ENCODE results near the gene RHOG.
A peak's percentile ranks its signal among the peaks of the same experiment; 100 is the strongest.

The RHOG gene

DNA sequence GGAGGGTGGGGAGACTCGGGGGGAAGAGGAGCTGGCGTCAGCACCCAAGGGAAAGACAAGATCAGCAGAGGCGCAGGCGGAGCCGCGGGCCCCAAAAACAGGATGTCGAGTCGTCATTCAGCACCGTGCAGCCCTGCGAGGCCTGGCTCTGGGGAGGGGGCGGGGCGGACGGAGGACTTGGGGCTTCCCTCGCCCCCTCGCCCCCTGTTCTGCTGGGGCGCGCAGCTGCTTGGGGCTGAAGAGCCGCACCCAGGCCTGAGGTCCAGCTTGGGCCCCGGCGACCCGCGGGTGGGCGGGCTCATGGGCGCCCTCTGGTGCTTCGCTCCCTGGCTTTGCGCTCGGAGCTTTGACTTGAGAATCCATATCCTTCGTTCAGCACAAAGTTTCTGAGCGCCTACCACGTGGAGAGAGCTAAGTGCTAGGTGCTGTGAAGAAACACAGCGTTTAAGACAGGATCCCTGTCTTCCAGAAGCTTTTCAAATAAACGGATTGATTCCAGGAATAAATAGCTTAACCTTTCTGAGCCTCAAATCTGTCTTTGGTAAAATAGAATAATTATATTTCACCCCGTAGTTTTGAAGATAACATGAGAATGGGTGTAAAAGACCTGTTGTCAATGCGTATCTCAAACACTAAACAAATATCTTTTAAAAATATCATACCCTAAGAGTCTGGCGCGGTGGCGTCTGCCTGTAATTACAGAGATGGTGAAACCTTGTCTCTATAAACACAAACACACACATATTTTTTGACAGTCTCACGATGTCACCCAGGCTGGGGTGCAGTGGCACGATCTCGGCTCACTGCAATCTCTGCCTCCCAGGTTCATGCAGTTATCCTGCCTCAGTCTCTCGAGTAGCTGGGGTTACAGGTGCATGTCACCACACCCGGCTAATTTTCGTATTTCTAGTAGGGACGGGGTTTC lies 929 bp upstream of the RHOG start:
- peak; percentile 84 for DNase-seq (ENCODE audit: low read depth)
- peak overlapping the region; percentile 49 for H3K4me3 ChIP-seq (ENCODE audit: control insufficient read depth, low read depth, low read length)
- TF ChIP-seq, protein P1, sequence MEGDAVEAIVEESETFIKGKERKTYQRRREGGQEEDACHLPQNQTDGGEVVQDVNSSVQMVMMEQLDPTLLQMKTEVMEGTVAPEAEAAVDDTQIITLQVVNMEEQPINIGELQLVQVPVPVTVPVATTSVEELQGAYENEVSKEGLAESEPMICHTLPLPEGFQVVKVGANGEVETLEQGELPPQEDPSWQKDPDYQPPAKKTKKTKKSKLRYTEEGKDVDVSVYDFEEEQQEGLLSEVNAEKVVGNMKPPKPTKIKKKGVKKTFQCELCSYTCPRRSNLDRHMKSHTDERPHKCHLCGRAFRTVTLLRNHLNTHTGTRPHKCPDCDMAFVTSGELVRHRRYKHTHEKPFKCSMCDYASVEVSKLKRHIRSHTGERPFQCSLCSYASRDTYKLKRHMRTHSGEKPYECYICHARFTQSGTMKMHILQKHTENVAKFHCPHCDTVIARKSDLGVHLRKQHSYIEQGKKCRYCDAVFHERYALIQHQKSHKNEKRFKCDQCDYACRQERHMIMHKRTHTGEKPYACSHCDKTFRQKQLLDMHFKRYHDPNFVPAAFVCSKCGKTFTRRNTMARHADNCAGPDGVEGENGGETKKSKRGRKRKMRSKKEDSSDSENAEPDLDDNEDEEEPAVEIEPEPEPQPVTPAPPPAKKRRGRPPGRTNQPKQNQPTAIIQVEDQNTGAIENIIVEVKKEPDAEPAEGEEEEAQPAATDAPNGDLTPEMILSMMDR (conservative IDR thresholded peaks at IDR 0.05; ENCODE audit: control insufficient read depth, insufficient read depth, low read depth, low read length), result peak; percentile 72

DNA sequence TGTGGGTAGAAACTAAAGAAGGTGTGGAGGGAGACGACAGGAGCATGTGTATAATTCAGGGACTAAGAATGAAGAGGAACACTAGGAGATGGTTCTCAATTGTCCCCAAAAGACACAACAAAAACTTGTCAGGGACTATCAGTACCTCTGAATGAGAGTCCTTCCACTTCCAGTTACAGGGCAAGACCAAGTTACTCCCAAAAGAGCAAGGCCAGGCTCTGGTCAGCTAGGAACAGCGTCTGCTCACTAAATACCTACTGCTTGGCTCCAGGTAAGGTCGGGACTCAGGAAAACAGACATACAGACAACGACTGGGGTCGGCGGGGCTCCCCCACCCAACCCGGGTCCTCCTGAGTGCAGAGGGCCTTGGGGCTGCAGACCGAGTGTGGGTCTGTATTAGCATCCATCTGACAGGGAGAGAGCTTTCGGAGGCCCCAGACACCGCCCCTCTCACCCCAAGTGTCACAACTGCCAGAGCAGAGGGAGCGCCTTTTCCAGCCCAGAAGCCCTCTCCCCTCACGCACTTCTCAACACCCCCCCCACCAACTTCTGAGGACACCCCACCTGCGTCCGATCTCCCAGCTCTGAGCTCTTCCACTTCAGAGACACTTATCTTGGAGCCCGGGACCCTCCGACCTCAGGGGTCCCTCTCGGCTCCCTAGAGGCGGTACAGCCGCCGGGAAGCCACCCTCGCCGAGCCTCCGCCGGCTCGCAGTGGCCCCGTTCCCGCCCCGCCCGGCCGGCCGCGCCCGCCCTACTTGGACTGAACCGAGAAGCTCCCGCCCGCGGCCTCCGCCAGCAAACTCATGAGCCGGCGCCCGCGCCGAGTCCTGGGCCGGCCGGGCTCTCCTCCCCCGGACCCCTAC lies 522 bp downstream of the RHOG start:
- peak overlapping the region; percentile 55 for H3K4me3 ChIP-seq (ENCODE audit: control insufficient read depth, low read depth, low read length)
- no peak for DNase-seq (ENCODE audit: low read depth)
- TF ChIP-seq, protein P1 (conservative IDR thresholded peaks at IDR 0.05; ENCODE audit: control insufficient read depth, insufficient read depth, low read depth, low read length), result no peak

GRCh38 chr11:3838504-3838903 lies 2.3 kb downstream of the RHOG start:
- H3K4me3 ChIP-seq (ENCODE audit: control insufficient read depth, low read depth, low read length), result no peak overlapping the region
- no peak for DNase-seq (ENCODE audit: low read depth)

GRCh38 chr11:3837793-3838192 lies 3.0 kb downstream of the RHOG start:
- peak; percentile 50 for DNase-seq (ENCODE audit: low read depth)
- H3K4me3 ChIP-seq (ENCODE audit: control insufficient read depth, low read depth, low read length), result no peak overlapping the region
- TF ChIP-seq, protein P1 (conservative IDR thresholded peaks at IDR 0.05; ENCODE audit: control insufficient read depth, insufficient read depth, low read depth, low read length), result no peak

More at GRCh38 chr11:3838504-3838903, 2.3 kb downstream of the RHOG start:
- TF ChIP-seq, protein P1 (conservative IDR thresholded peaks at IDR 0.05; ENCODE audit: control insufficient read depth, insufficient read depth, low read depth, low read length), result no peak

DNA sequence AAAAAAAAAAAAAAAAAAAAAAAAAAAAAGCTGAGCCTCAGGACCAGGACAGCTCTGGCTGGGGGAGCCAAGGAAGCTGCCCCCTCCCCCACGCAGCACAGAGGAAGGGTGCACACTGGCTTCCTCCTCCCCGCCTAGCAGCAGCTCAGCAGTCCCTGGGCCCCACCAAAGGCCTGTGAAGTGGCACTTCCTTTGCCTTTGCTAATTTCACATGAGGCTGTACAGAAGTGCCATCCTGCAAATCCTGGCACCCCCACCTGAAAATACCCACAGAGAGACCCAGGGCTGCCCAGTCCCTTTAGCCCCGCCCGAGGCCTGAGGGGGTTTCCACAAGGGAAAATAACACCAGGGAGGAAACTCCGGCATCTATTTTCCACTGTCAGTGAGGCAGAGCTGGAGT lies 3.9 kb downstream of the RHOG start:
- TF ChIP-seq, protein P1 (conservative IDR thresholded peaks at IDR 0.05; ENCODE audit: control insufficient read depth, insufficient read depth, low read depth, low read length), result no peak
- no peak for DNase-seq (ENCODE audit: low read depth)
- no peak overlapping the region for H3K4me3 ChIP-seq (ENCODE audit: control insufficient read depth, low read depth, low read length)

DNA sequence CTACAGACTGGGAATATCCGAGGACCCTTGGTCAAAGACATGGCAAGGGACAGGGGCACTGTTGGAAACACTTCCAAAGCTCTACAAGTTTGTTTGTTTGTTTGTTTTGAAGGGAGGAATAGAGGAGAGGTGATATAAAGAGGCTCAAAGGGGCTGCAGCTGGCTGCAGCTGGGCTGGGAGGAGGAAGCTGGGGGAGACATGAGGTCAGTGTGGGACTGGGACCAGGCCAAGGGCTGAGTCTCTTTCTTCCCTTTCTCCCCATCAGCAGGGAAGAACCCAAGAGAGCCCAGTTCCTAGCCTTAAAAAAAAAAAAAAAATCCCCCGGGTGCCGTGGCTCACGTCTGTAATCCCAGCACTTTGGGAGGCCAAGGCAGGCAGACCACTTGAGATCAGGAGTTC lies 5.0 kb downstream of the RHOG start:
- H3K4me3 ChIP-seq (ENCODE audit: control insufficient read depth, low read depth, low read length), result no peak overlapping the region
- TF ChIP-seq, protein P1 (conservative IDR thresholded peaks at IDR 0.05; ENCODE audit: control insufficient read depth, insufficient read depth, low read depth, low read length), result no peak
- no peak for DNase-seq (ENCODE audit: low read depth)

All from fibroblast of mammary gland (primary cell).